ENCODE results near the gene FAF2. TPM values are rescaled to one million over a fixed set of nuclear protein-coding genes. Genes with fewer than 3 reads are reported as not detected.

Gene FAF2
- total RNA-seq, 2 donors from 2014 or later, result 41.1 to 41.3 TPM

DNA sequence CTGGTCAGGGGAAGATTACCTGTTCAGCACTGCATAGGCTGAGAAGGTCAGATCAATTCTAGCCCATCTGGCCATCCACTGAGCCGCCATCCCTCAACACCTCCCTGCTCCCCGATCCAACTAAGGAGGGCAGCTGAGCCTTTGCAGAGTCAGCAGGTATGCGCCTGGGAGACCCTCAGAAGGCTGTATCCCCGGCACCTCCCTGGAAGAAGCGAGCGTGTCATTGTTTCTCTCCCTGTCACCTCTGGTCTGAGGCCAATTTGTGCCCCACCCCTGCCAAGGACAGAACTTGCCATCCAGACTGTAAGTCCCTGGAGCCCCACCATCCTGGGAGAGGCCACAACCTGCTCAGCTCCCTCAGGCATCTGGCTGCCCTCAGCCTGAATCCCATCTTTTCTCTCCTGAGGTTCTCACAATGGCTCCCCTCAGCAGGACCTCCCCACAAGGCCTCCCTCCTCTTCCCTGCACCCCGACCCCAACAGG lies 34.4 kb upstream of the FAF2 start:
- Mint-ChIP-seq H3K4me3 (peak overlapping the region; percentile 86), H3K27ac (peak overlapping the region; percentile 68), H3K9me3 (no peaks in the 10 kb centered on the region), H3K4me1 (peaks cover 26% of the 10 kb centered on the region), H3K27me3 (no peaks in the 10 kb centered on the region), H3K36me3 (ENCODE audit: low read depth) (peaks cover 27% of the 10 kb centered on the region)
- no peak for ATAC-seq (replicated peaks)

DNA sequence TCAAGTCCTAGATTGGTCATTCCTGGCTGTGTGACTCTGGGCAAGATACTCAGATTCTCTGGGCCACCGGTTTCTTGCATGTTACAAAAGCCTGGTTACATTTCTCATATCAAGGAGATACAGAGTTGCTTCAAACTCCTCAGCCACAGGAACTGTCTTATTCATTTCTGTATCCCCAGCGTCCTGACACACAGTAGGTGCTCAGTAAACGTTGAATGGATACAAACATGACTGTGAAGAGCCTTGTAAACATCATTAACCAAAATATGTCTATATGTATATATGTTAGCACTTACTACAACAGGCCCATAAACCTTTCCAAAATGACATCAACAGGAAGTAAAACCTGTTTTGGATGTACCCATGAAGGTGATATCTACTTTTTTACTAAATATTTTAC lies 33.5 kb upstream of the FAF2 start:
- no peaks in the 10 kb centered on the region for H3K9me3 Mint-ChIP-seq
- peak overlapping the region; percentile 86 for H3K4me3 Mint-ChIP-seq
- peaks cover 26% of the 10 kb centered on the region for H3K4me1 Mint-ChIP-seq
- H3K36me3 Mint-ChIP-seq (ENCODE audit: low read depth), result peaks cover 18% of the 10 kb centered on the region
- no peak for ATAC-seq (replicated peaks)
- peak overlapping the region; percentile 68 for H3K27ac Mint-ChIP-seq
- no peaks in the 10 kb centered on the region for H3K27me3 Mint-ChIP-seq

DNA sequence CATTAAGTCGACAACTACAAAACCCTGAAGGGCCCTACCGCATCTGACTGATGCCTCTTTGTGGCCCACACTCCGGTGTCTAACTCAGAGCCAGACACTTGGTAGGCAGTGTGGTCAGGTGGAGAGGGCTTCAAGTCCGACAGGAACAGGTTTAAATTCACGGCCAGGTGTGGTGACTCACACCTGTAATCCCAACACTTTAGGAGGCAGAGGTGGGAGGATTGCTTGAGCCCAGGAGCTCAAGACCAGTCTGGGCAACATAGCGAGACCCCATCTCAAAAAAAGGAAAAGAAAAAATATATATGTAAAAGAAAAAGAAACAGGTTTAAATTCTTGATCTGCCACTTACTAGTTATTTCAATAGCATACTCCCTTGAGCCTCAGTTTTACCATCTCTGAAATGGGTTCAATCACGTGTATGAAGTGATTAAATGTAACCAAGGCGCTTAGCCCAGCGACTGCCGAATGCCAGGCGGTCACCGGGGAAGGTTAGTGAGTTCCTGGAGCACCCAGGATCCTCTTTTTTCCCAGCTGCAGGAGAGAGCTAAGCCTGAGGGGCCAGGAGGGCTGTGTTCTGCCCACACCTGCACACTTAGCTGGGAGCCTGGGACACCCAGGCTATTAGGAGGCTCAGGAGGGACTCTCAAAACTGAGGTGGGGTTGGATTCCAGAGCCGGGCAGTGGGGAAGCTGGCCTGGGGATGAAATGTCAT lies 32.8 kb upstream of the FAF2 start:
- peak overlapping the region; percentile 68 for H3K27ac Mint-ChIP-seq
- H3K4me3 Mint-ChIP-seq, result peak overlapping the region; percentile 86
- H3K27me3 Mint-ChIP-seq, result no peaks in the 10 kb centered on the region
- H3K4me1 Mint-ChIP-seq, result peaks cover 26% of the 10 kb centered on the region
- ATAC-seq (replicated peaks), result no peak
- peaks cover 11% of the 10 kb centered on the region for H3K36me3 Mint-ChIP-seq (ENCODE audit: low read depth)
- no peaks in the 10 kb centered on the region for H3K9me3 Mint-ChIP-seq

- peak within 1 kb of the TSS; percentile 68 for H3K27ac Mint-ChIP-seq
- peaks cover 2% of the 10 kb centered on the region for H3K36me3 Mint-ChIP-seq (ENCODE audit: low read depth)
- peaks cover 22% of the 10 kb centered on the region for H3K4me1 Mint-ChIP-seq
- peak; percentile 98 for ATAC-seq (replicated peaks)
- no peaks in the 10 kb centered on the region for H3K27me3 Mint-ChIP-seq
- H3K4me3 Mint-ChIP-seq, result peak within 1 kb of the TSS; percentile 86
- no peaks in the 10 kb centered on the region for H3K9me3 Mint-ChIP-seq
These were observed 31.9 kb upstream of the FAF2 start, which contains the start of gene CLTB for GRCh38 chr5:176415952-176416924. Gene CLTB, minus strand, starts transcription at chr5:176416539. Its CDS starts 176 bp downstream, at chr5:176416363.

DNA sequence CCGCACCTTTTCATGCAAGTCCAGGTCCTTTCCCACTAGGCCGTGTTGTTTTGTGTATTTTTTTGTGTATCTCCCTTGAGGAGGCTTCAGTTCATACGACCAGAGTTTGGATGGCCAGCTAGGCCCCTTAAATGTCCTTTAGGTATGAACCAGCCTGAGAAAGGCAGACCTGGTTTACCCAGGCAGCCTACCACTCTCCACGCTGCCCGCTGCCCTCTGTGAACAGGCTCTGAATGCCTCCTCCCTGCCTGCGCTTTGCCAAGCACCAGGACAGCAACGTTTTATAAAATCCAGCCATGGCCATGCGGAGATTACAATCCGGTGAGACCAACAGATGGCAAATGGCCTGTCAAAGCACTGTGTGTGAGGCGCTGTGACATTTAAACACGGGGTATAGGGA lies 31.2 kb upstream of the FAF2 start:
- Mint-ChIP-seq H3K9me3 (no peaks in the 10 kb centered on the region), H3K27me3 (no peaks in the 10 kb centered on the region), H3K4me3 (peak overlapping the region; percentile 86), H3K4me1 (peaks cover 16% of the 10 kb centered on the region), H3K36me3 (ENCODE audit: low read depth) (no peaks in the 10 kb centered on the region), H3K27ac (no peak overlapping the region)
- no peak for ATAC-seq (replicated peaks)

- no peak for ATAC-seq (replicated peaks)
- Mint-ChIP-seq H3K36me3 (ENCODE audit: low read depth) (no peaks in the 10 kb centered on the region), H3K27ac (no peak overlapping the region), H3K9me3 (no peaks in the 10 kb centered on the region), H3K4me3 (no peak overlapping the region), H3K27me3 (no peaks in the 10 kb centered on the region), H3K4me1 (peaks cover 16% of the 10 kb centered on the region)
These were observed 29.9 kb upstream of the FAF2 start for GRCh38 chr5:176418251-176418650.

GRCh38 chr5:176420086-176420485 lies 28.1 kb upstream of the FAF2 start:
- H3K27ac Mint-ChIP-seq, result no peak overlapping the region
- ATAC-seq (replicated peaks), result no peak
- no peaks in the 10 kb centered on the region for H3K36me3 Mint-ChIP-seq (ENCODE audit: low read depth)
- H3K4me1 Mint-ChIP-seq, result peaks cover 12% of the 10 kb centered on the region
- no peak overlapping the region for H3K4me3 Mint-ChIP-seq
- no peaks in the 10 kb centered on the region for H3K27me3 Mint-ChIP-seq
- no peaks in the 10 kb centered on the region for H3K9me3 Mint-ChIP-seq

GRCh38 chr5:176420972-176421544 lies 27.1 kb upstream of the FAF2 start:
- Mint-ChIP-seq H3K36me3 (ENCODE audit: low read depth) (no peaks in the 10 kb centered on the region), H3K27ac (no peak overlapping the region), H3K27me3 (no peaks in the 10 kb centered on the region), H3K4me1 (peaks cover 7% of the 10 kb centered on the region), H3K9me3 (no peaks in the 10 kb centered on the region), H3K4me3 (no peak overlapping the region)
- no peak for ATAC-seq (replicated peaks)

DNA sequence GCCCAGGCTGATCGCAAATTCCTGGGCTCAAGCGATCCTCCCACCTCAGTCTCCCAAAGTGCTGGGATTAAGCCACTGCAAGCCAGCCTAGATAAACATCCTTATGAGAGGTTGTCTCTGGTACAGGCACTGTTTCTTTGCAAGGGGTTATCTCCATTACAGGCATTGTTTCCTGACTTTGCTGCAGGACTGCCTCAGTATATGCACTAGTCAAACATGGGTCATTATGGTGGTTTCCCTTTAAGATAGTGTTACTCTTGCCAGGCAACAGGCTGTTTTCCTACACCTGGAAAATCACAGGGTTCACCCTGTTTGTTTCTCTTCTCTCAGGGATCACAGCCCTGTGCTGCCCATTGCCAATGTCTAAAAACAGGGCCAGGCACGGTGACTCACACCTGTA lies 24.0 kb upstream of the FAF2 start:
- H3K36me3 Mint-ChIP-seq (ENCODE audit: low read depth), result no peaks in the 10 kb centered on the region
- no peak overlapping the region for H3K4me3 Mint-ChIP-seq
- no peak overlapping the region for H3K27ac Mint-ChIP-seq

DNA sequence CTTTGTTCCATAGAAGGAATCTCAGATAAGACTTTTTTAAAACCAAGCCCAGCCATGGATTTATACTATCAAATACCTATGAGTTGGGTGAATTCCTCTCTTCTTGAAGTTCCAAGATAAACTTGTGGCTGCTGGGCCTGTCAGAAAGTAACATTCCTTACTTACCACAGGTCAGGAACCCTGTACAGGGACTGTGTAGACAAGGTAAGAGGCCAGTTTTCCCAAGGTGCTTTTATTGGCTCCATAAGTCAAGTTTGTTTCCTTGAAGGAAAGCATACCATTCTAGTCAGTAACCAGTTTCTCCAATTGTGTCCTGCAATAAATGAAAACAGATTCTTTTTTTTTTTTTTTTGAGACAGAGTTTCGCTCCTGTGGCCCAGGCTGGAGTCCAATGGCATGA lies 23.0 kb upstream of the FAF2 start:
- no peaks in the 10 kb centered on the region for H3K4me1 Mint-ChIP-seq
- no peaks in the 10 kb centered on the region for H3K27me3 Mint-ChIP-seq
- H3K36me3 Mint-ChIP-seq (ENCODE audit: low read depth), result no peaks in the 10 kb centered on the region
- H3K27ac Mint-ChIP-seq, result no peak overlapping the region
- no peaks in the 10 kb centered on the region for H3K9me3 Mint-ChIP-seq
- no peak overlapping the region for H3K4me3 Mint-ChIP-seq
- no peak for ATAC-seq (replicated peaks)

More for the DNA sequence above, 24.0 kb upstream of the FAF2 start:
- no peaks in the 10 kb centered on the region for H3K27me3 Mint-ChIP-seq
- ATAC-seq (replicated peaks), result no peak
- no peaks in the 10 kb centered on the region for H3K4me1 Mint-ChIP-seq
- H3K9me3 Mint-ChIP-seq, result no peaks in the 10 kb centered on the region

- Mint-ChIP-seq H3K27me3 (no peaks in the 10 kb centered on the region), H3K36me3 (ENCODE audit: low read depth) (no peaks in the 10 kb centered on the region), H3K4me3 (no peak overlapping the region), H3K4me1 (no peaks in the 10 kb centered on the region), H3K27ac (no peak overlapping the region), H3K9me3 (no peaks in the 10 kb centered on the region)
- ATAC-seq (replicated peaks), result no peak
These were observed 22.4 kb upstream of the FAF2 start for GRCh38 chr5:176425791-176426190.

- no peaks in the 10 kb centered on the region for H3K36me3 Mint-ChIP-seq (ENCODE audit: low read depth)
- H3K4me3 Mint-ChIP-seq, result no peak overlapping the region
- no peak overlapping the region for H3K27ac Mint-ChIP-seq
- ATAC-seq (replicated peaks), result no peak
- no peaks in the 10 kb centered on the region for H3K27me3 Mint-ChIP-seq
- H3K4me1 Mint-ChIP-seq, result no peaks in the 10 kb centered on the region
- H3K9me3 Mint-ChIP-seq, result no peaks in the 10 kb centered on the region
These were observed 21.3 kb upstream of the FAF2 start for GRCh38 chr5:176426876-176427275.

DNA sequence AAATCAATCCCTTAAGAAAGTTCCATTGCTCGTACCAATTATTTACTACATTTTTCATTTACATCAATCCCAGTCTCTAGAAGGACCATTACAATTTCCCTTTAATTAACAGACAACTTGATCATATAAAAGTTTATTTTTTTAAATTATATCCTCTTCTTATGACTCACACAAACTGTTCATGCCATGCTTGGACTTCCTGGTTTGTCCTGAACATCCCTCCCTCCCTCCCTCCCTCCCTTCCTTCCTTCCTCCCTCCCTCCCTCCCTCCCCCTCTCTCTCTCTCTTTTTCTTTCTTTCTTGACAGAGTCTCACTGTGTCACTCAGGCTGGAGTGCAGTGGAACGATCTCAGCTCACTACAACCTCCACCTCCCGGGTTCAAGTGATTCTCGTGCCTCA lies 20.2 kb upstream of the FAF2 start:
- no peak overlapping the region for H3K4me3 Mint-ChIP-seq
- ATAC-seq (replicated peaks), result no peak

DNA sequence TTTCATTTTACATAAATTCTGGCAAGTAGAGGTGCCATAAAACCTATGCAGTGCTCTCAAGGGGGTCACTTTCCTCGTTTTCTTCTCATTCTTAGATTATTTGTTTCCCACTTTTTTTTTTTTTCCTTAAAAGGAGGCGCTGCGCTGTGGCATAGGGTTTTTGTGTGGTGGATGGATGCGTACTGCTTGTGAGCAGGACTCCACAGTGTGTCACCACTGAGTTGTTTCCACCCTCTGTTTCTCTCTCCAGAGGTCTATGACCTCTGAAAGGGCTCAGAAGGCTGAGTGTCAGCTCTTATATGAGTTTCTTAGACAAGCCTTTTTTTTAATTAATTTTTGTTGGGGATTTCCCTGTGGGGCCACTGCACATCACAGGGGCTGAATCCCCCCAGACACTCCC lies 18.2 kb upstream of the FAF2 start:
- Mint-ChIP-seq H3K36me3 (ENCODE audit: low read depth) (no peaks in the 10 kb centered on the region), H3K9me3 (no peaks in the 10 kb centered on the region), H3K4me3 (no peak overlapping the region), H3K27ac (no peak overlapping the region), H3K27me3 (peaks cover 3% of the 10 kb centered on the region), H3K4me1 (no peaks in the 10 kb centered on the region)
- ATAC-seq (replicated peaks), result no peak

More for the DNA sequence above, 20.2 kb upstream of the FAF2 start:
- Mint-ChIP-seq H3K27ac (no peak overlapping the region), H3K9me3 (no peaks in the 10 kb centered on the region), H3K36me3 (ENCODE audit: low read depth) (no peaks in the 10 kb centered on the region), H3K4me1 (no peaks in the 10 kb centered on the region), H3K27me3 (peaks cover 3% of the 10 kb centered on the region)

Data from activated T-helper 17 cell treated with anti-CD3 and anti-CD28 coated beads, Interleukin-2, amount 50 U/mL, for 72 hours (primary cell).